PC-9 (cell line): ENCODE measurements around the gene PTPN2. TPM values are rescaled to one million over a fixed set of nuclear protein-coding genes. Genes with fewer than 3 reads are reported as not detected.

Source experiments
- BruUV-seq: library from RNA; stranded (reverse); fragments of 400-500 nt; replicated peaks from 2 replicates; lab custom pipeline; 2021; lab: Mats Ljungman, UMichigan
- CTCF ChIA-PET: fragments of 300-600 bp; sonication (Branson Sonifier 250); formaldehyde crosslinking; loops from one replicate; lab custom pipeline; 2022; ENCODE audit warnings: antibody characterized with exemption; lab: Charles Lee
- POLR2A ChIA-PET: fragments of 300-600 bp; sonication (Branson Sonifier 250); formaldehyde crosslinking; loops from one replicate; lab custom pipeline; 2022; ENCODE audit warnings: antibody characterized with exemption; ENCODE audit not compliant: unreplicated experiment; lab: Charles Lee
- DNase-seq, 2 experiments: peaks; one replicate each; pipeline versions ENCODE4 v3.0.0 to v3.0.0-alpha.2; 2015 to 2022; ENCODE audit warnings: mixed read lengths in 1 of 2
- H2AFZ ChIP-seq: fragments of 200-600 bp; sonication (generic); 2 replicates; pipeline ENCODE4 v1.8.1; 2017; ENCODE audit warnings: antibody characterized with exemption
- H3F3A ChIP-seq: fragments of 200-600 bp; sonication (generic); 2 replicates; pipeline ENCODE4 v1.8.1; 2017; ENCODE audit warnings: antibody characterized with exemption, mild to moderate bottlenecking, low read depth; ENCODE audit not compliant: insufficient read depth
- H3K27ac ChIP-seq: fragments of 200-600 bp; sonication (generic); 2 replicates; pipeline ENCODE4 v1.6.1; 2016; ENCODE audit warnings: mixed run types
- H3K27me3 ChIP-seq: fragments of 200-600 bp; sonication (generic); 2 replicates; pipeline ENCODE4 v1.6.1; 2016; ENCODE audit warnings: low read depth, mixed run types; ENCODE audit not compliant: insufficient read depth
- H3K36me3 ChIP-seq: fragments of 200-600 bp; sonication (generic); 2 replicates; pipeline ENCODE4 v1.6.1; 2016; ENCODE audit warnings: low read depth, mixed run types
- H3K4me1 ChIP-seq: fragments of 200-600 bp; sonication (generic); replicated peaks from 2 replicates; pipeline ENCODE4 v1.6.1; 2016; ENCODE audit warnings: mixed run types; ENCODE audit not compliant: insufficient read depth
- H3K4me2 ChIP-seq: fragments of 200-600 bp; sonication (generic); 2 replicates; pipeline ENCODE4 v1.6.1; 2017; ENCODE audit warnings: mixed run types
- H3K4me3 ChIP-seq: fragments of 200-600 bp; sonication (generic); 2 replicates; pipeline ENCODE4 v1.6.1; 2016; ENCODE audit warnings: mixed run types
- H3K79me2 ChIP-seq: fragments of 200-600 bp; sonication (generic); 2 replicates; pipeline ENCODE4 v1.6.1; 2017; ENCODE audit warnings: low read depth, mixed run types
- H3K9me2 ChIP-seq: fragments of 200-600 bp; sonication (generic); 2 replicates; pipeline ENCODE4 v1.8.1; 2017; ENCODE audit warnings: mild to moderate bottlenecking; ENCODE audit not compliant: insufficient read depth
- H3K9me3 ChIP-seq: fragments of 200-600 bp; sonication (generic); 2 replicates; pipeline ENCODE4 v1.8.1; 2016; ENCODE audit warnings: low read depth; ENCODE audit not compliant: insufficient read depth
- H4K20me1 ChIP-seq: fragments of 200-600 bp; sonication (generic); 2 replicates; pipeline ENCODE4 v1.8.1; 2017; ENCODE audit not compliant: insufficient read depth
- CTCF ChIP-seq: fragments of 200-600 bp; sonication (generic); conservative IDR thresholded peaks from 2 replicates; pipeline ENCODE4 v1.6.1; 2017; ENCODE audit warnings: mixed run types, antibody characterized with exemption, mild to moderate bottlenecking, moderate library complexity
- EZH2 ChIP-seq: fragments of 200-600 bp; sonication (generic); IDR thresholded peaks from 2 replicates; pipeline ENCODE4 v1.8.0; 2017; ENCODE audit warnings: antibody characterized with exemption, low read depth
- intact Hi-C: fragments of 100-400 bp; cut with micrococcal nuclease; formaldehyde crosslinking; loops from one replicate; pipeline ENCODE4 v1.10.0; 2022; ENCODE audit not compliant: unreplicated experiment
- total RNA-seq: library from RNA; stranded (reverse); gene quantifications from 2 replicates; pipeline ENCODE4 v1.2.3, GENCODE V29; 2021

The PTPN2 gene
- total RNA-seq, 1 experiment from 2014 or later = 78.1 TPM

- no peak overlapping the region for H2AFZ ChIP-seq
- POLR2A ChIA-PET = interaction anchor here (0.7 kb wide), 1 partner anchor 23 kb away, joined by 3 read pairs; no protein-coding TSS in a partner anchor
- CTCF ChIA-PET = no interaction called here
These were observed 24.7 kb upstream of the PTPN2 start for GRCh38 chr18:12908706-12909105.

GRCh38 chr18:12907258-12907925 lies 23.4 kb upstream of the PTPN2 start:
- no peak overlapping the region for H3K27ac ChIP-seq
- ChIA-PET POLR2A (no interaction called here), CTCF (no interaction called here)
- H4K20me1 ChIP-seq = no peaks in the 10 kb centered on the region
- no peak overlapping the region for H3K4me2 ChIP-seq
- no peaks in the 10 kb centered on the region for H3K9me2 ChIP-seq
- no peaks in the 10 kb centered on the region; the same call in 1 of the 2 replicates for H3K27me3 ChIP-seq
- no peak for TF ChIP-seq CTCF
- TF ChIP-seq EZH2 = no peak
- no peaks in the 10 kb centered on the region for H3F3A ChIP-seq
- no peaks in the 10 kb centered on the region for H3K4me1 ChIP-seq
- intact Hi-C loops = no loop called here
- H2AFZ ChIP-seq = no peak overlapping the region
- no peaks in the 10 kb centered on the region for H3K36me3 ChIP-seq
- no peaks in the 10 kb centered on the region for H3K9me3 ChIP-seq
- no peak overlapping the region for H3K4me3 ChIP-seq
- no peaks in the 10 kb centered on the region for H3K79me2 ChIP-seq
- no TSS peak for BruUV-seq
- no peak for DNase-seq

More at GRCh38 chr18:12908706-12909105, 24.7 kb upstream of the PTPN2 start:
- no peak for DNase-seq
- Histone ChIP-seq H3K27me3 (no peaks in the 10 kb centered on the region; the same call in 1 of the 2 replicates), H3F3A (no peaks in the 10 kb centered on the region), H3K4me3 (no peak overlapping the region), H3K4me2 (no peak overlapping the region), H3K79me2 (no peaks in the 10 kb centered on the region), H3K36me3 (no peaks in the 10 kb centered on the region), H3K4me1 (no peaks in the 10 kb centered on the region), H4K20me1 (no peaks in the 10 kb centered on the region), H3K9me2 (no peaks in the 10 kb centered on the region), H3K9me3 (no peaks in the 10 kb centered on the region), H3K27ac (no peak overlapping the region)
- TF ChIP-seq CTCF (no peak), EZH2 (no peak)
- BruUV-seq = no TSS peak
- intact Hi-C loops = no loop called here

GRCh38 chr18:12906773-12907172 lies 22.7 kb upstream of the PTPN2 start:
- TF ChIP-seq EZH2 (no peak), CTCF (no peak)
- Histone ChIP-seq H3K27ac (no peak overlapping the region), H3K9me3 (no peaks in the 10 kb centered on the region), H3K4me1 (no peaks in the 10 kb centered on the region), H3K27me3 (no peaks in the 10 kb centered on the region; the same call in 1 of the 2 replicates), H3K79me2 (no peaks in the 10 kb centered on the region), H2AFZ (no peak overlapping the region), H3K36me3 (no peaks in the 10 kb centered on the region), H4K20me1 (no peaks in the 10 kb centered on the region), H3K4me3 (no peak overlapping the region), H3F3A (no peaks in the 10 kb centered on the region), H3K4me2 (no peak overlapping the region), H3K9me2 (no peaks in the 10 kb centered on the region)
- ChIA-PET CTCF (no interaction called here), POLR2A (no interaction called here)
- no TSS peak for BruUV-seq
- intact Hi-C loops = no loop called here
- DNase-seq = no peak
